Measurements from ENCODE around the gene SLC24A4.

SLC24A4 gene

DNA sequence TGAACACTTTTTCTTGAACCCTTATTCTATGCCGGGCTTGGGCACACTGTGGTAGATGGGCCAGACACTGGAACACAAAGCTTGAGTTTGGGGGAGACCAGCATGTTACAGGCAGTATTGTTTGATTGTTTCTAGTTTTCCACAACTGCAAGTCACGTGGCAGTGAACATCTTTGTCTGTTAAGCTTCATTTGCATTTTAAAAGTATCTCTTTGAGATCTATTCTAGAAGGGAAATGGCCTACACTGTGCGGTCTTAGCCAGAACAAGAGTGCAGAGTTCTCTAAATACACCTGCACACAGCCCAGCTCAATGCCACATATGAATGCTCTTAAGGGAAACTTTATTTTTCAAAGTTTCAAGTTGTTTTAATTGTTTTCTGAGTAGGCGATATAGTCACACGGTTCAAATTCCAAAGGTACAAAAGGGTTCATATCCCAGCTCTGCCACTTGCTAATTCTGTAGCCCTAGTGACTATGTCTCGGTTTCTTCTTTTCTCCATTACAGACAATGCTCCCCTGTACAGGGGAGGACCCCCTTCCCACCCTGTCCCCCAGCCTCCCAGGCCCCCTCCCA is 215.5 kb downstream of the SLC24A4 start:
- H3K4me3 ChIP-seq (ENCODE audit: low read depth, low read length): no peak overlapping the region
- TF ChIP-seq, protein P1, sequence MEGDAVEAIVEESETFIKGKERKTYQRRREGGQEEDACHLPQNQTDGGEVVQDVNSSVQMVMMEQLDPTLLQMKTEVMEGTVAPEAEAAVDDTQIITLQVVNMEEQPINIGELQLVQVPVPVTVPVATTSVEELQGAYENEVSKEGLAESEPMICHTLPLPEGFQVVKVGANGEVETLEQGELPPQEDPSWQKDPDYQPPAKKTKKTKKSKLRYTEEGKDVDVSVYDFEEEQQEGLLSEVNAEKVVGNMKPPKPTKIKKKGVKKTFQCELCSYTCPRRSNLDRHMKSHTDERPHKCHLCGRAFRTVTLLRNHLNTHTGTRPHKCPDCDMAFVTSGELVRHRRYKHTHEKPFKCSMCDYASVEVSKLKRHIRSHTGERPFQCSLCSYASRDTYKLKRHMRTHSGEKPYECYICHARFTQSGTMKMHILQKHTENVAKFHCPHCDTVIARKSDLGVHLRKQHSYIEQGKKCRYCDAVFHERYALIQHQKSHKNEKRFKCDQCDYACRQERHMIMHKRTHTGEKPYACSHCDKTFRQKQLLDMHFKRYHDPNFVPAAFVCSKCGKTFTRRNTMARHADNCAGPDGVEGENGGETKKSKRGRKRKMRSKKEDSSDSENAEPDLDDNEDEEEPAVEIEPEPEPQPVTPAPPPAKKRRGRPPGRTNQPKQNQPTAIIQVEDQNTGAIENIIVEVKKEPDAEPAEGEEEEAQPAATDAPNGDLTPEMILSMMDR (IDR thresholded peaks at IDR 0.05; ENCODE audit: low read depth, low read length): no peak

GRCh38 chr14:92539419-92539818 is 216.5 kb downstream of the SLC24A4 start:
- H3K4me3 ChIP-seq (ENCODE audit: low read depth, low read length): no peak overlapping the region
- TF ChIP-seq, protein P1 (IDR thresholded peaks at IDR 0.05; ENCODE audit: low read depth, low read length): no peak

- no peak overlapping the region for H3K4me3 ChIP-seq (ENCODE audit: low read depth, low read length)
- TF ChIP-seq, protein P1 (IDR thresholded peaks at IDR 0.05; ENCODE audit: low read depth, low read length): no peak
Observed at GRCh38 chr14:92539875-92540274, 216.9 kb downstream of the SLC24A4 start.

- 0 out of 2 replicates have a peak overlapping the region, but pooled peaks have one; percentile 15 for H3K4me3 ChIP-seq (ENCODE audit: low read depth, low read length)
- TF ChIP-seq, protein P1 (IDR thresholded peaks at IDR 0.05; ENCODE audit: low read depth, low read length): no peak
Observed at GRCh38 chr14:92540472-92541048, 217.6 kb downstream of the SLC24A4 start.

GRCh38 chr14:92542766-92543554 is 220.0 kb downstream of the SLC24A4 start:
- TF ChIP-seq, protein P1 (IDR thresholded peaks at IDR 0.05; ENCODE audit: low read depth, low read length): no peak
- H3K4me3 ChIP-seq (ENCODE audit: low read depth, low read length): no peak overlapping the region

- TF ChIP-seq, protein P1 (IDR thresholded peaks at IDR 0.05; ENCODE audit: low read depth, low read length): no peak
- no peak overlapping the region for H3K4me3 ChIP-seq (ENCODE audit: low read depth, low read length)
Observed at GRCh38 chr14:92544051-92544720, 221.2 kb downstream of the SLC24A4 start.
